GM23248 (cell line): ENCODE data around the gene SETD7.

ENCODE experiments used
- EZH2 ChIP-seq: fragments of 200-600 bp; sonication (generic); IDR thresholded peaks from 2 replicates; pipeline ENCODE4 v1.6.1; 2018; ENCODE audit warnings: antibody characterized with exemption, mild to moderate bottlenecking; ENCODE audit not compliant: insufficient read depth, poor library complexity, severe bottlenecking
- EZH2phosphoT487 ChIP-seq: fragments of 200-600 bp; sonication (generic); IDR thresholded peaks from 2 replicates; pipeline ENCODE4 v1.6.1; 2018; ENCODE audit warnings: antibody characterized with exemption, moderate library complexity, mild to moderate bottlenecking, low read depth; ENCODE audit not compliant: insufficient read depth

- TF ChIP-seq EZH2 (no peak), EZH2phosphoT487 (no peak)
Observed at GRCh38 chr4:139596034-139596683, 40.1 kb upstream of the SETD7 start.
